IMR-90 (cell line): ENCODE data around the gene PTPRN2. TPM values are rescaled to one million over a fixed set of nuclear protein-coding genes. Genes with fewer than 3 reads are reported as not detected.

Experiments
- ATAC-seq: fragments of 200-7000 bp; cut with Tn5 transposase; 2 replicates; pipeline ENCODE4 v1.9.1; 2020; ENCODE audit warnings: low read depth, mild to moderate bottlenecking, moderate library complexity
- BruUV-seq: library from RNA; stranded (reverse); fragments of 400-500 nt; replicated peaks from 2 replicates; lab custom pipeline; 2021; lab: Mats Ljungman, UMichigan
- CTCF ChIA-PET: fragments of 300-600 bp; formaldehyde crosslinking; extraction: SDS; loops from one replicate; lab custom pipeline; 2021; ENCODE audit warnings: antibody characterized with exemption; lab: Yijun Ruan, JAX
- POLR2A ChIA-PET: fragments of 300-600 bp; sonication (Branson Sonifier 250); formaldehyde crosslinking; loops from one replicate; lab custom pipeline; 2022; ENCODE audit warnings: antibody characterized with exemption; ENCODE audit not compliant: unreplicated experiment; lab: Charles Lee
- DNase-seq: peaks from one replicate; pipeline ENCODE4 v3.0.0; 2013
- H2AFZ ChIP-seq: replicated peaks from 2 replicates; pipeline ENCODE3; 2013; ENCODE audit warnings: low read length, mild to moderate bottlenecking; ENCODE audit not compliant: poor library complexity
- H2AK5ac ChIP-seq: 2 replicates; pipeline ENCODE4 v1.6.1; 2013; ENCODE audit warnings: low read depth, low read length, inconsistent platforms
- H2AK9ac ChIP-seq: replicated peaks from 2 replicates; pipeline ENCODE3; 2013; ENCODE audit warnings: mild to moderate bottlenecking, low read depth, low read length, moderate library complexity; ENCODE audit not compliant: poor library complexity
- H2BK120ac ChIP-seq: 2 replicates; pipeline ENCODE4 v1.6.1; 2013; ENCODE audit warnings: low read depth, low read length, inconsistent platforms
- H2BK15ac ChIP-seq: 3 replicates; pipeline ENCODE4 v1.6.1; 2013; ENCODE audit warnings: low read depth, low read length, inconsistent platforms
- H2BK20ac ChIP-seq: 2 replicates; pipeline ENCODE4 v1.6.1; 2013; ENCODE audit warnings: low read depth, mild to moderate bottlenecking, inconsistent platforms, low read length, moderate library complexity
- H2BK5ac ChIP-seq: 2 replicates; pipeline ENCODE4 v1.6.1; 2013; ENCODE audit warnings: mild to moderate bottlenecking, low read depth, low read length, inconsistent platforms; ENCODE audit not compliant: poor library complexity, severe bottlenecking
- H3K14ac ChIP-seq: replicated peaks from 2 replicates; pipeline ENCODE4 v1.6.1; 2013; ENCODE audit warnings: low read depth, low read length, inconsistent platforms
- H3K18ac ChIP-seq: 2 replicates; pipeline ENCODE4 v1.6.1; 2013; ENCODE audit warnings: low read depth, low read length, control low read depth
- H3K23ac ChIP-seq: 2 replicates; pipeline ENCODE4 v1.6.1; 2013; ENCODE audit warnings: low read depth, low read length, inconsistent platforms
- H3K27ac ChIP-seq: 2 replicates; pipeline ENCODE4 v1.5.1; 2013; ENCODE audit warnings: mild to moderate bottlenecking, control low read depth, low read length; ENCODE audit not compliant: insufficient read depth
- H3K27me3 ChIP-seq: 2 replicates; pipeline ENCODE4 v1.6.1; 2013; ENCODE audit warnings: low read length; ENCODE audit not compliant: control insufficient read depth, insufficient read depth
- H3K36me3 ChIP-seq: 2 replicates; pipeline ENCODE4 v1.6.1; 2013; ENCODE audit warnings: low read length, mixed read lengths; ENCODE audit not compliant: control insufficient read depth, insufficient read depth
- H3K4ac ChIP-seq: 2 replicates; pipeline ENCODE4 v1.6.1; 2013; ENCODE audit warnings: low read depth, low read length, inconsistent platforms
- H3K4me1 ChIP-seq: 2 replicates; pipeline ENCODE4 v1.6.1; 2013; ENCODE audit warnings: low read length, mixed read lengths; ENCODE audit not compliant: control insufficient read depth, insufficient read depth
- H3K4me2 ChIP-seq: 2 replicates; pipeline ENCODE4 v1.6.1; 2013; ENCODE audit warnings: low read depth, mild to moderate bottlenecking, control low read depth, low read length, moderate library complexity
- H3K4me3 ChIP-seq: 2 replicates; pipeline ENCODE4 v1.5.1; 2013; ENCODE audit warnings: low read depth, mild to moderate bottlenecking, control low read depth, low read length, moderate library complexity; ENCODE audit not compliant: insufficient read depth
- H3K56ac ChIP-seq: 2 replicates; pipeline ENCODE4 v1.6.1; 2013; ENCODE audit warnings: low read length, inconsistent platforms; ENCODE audit not compliant: insufficient read depth; ENCODE audit errors: extremely low read depth
- H3K79me1 ChIP-seq, 2 experiments: 2 replicates each; pipeline ENCODE4 v1.6.1; 2013; ENCODE audit warnings: low read length in 2 of 2, inconsistent platforms in 1 of 2, low read depth in 1 of 2
- H3K9ac ChIP-seq: 2 replicates; pipeline ENCODE4 v1.6.1; 2013; ENCODE audit warnings: low read depth, low read length, control low read depth
- H3K9me1 ChIP-seq: 2 replicates; pipeline ENCODE4 v1.6.1; 2013; ENCODE audit warnings: low read length, inconsistent platforms; ENCODE audit not compliant: insufficient read depth
- H3K9me3 ChIP-seq: 2 replicates; pipeline ENCODE4 v1.6.1; 2013; ENCODE audit warnings: low read length; ENCODE audit not compliant: control insufficient read depth, insufficient read depth
- H4K20me1 ChIP-seq: 2 replicates; pipeline ENCODE4 v1.6.1; 2013; ENCODE audit warnings: low read length, inconsistent platforms; ENCODE audit not compliant: insufficient read depth
- H4K5ac ChIP-seq: 2 replicates; pipeline ENCODE4 v1.6.1; 2013; ENCODE audit warnings: mild to moderate bottlenecking, low read depth, low read length, control low read depth
- H4K8ac ChIP-seq, 2 experiments: 2 replicates each; pipeline ENCODE4 v1.6.1; 2013; ENCODE audit warnings: low read depth in 2 of 2, low read length in 2 of 2, control low read depth in 1 of 2, inconsistent platforms in 1 of 2
- H4K91ac ChIP-seq: 2 replicates; pipeline ENCODE4 v1.6.1; 2013; ENCODE audit warnings: low read depth, low read length, inconsistent platforms; ENCODE audit not compliant: insufficient read depth
- BHLHE40 ChIP-seq: fragments of 150-350 bp; IDR thresholded peaks from 2 replicates; pipeline ENCODE4 v1.6.1; 2016; ENCODE audit warnings: mild to moderate bottlenecking, low read depth, low read length
- CEBPB ChIP-seq: IDR thresholded peaks from 2 replicates; pipeline ENCODE4 v1.6.1; 2012; ENCODE audit warnings: low read depth, low read length, improper control_type of control experiment
- CHD1 ChIP-seq: IDR thresholded peaks from 2 replicates; pipeline ENCODE4 v1.6.1; 2012; ENCODE audit warnings: low read depth, low read length, improper control_type of control experiment
- CTCF ChIP-seq: conservative IDR thresholded peaks from 2 replicates; pipeline ENCODE4 v1.5.1; 2012; ENCODE audit warnings: mild to moderate bottlenecking, low read depth, low read length, improper control_type of control experiment
- ELK1 ChIP-seq: fragments of 150-350 bp; IDR thresholded peaks from 2 replicates; pipeline ENCODE4 v1.6.1; 2016; ENCODE audit warnings: low read depth, mild to moderate bottlenecking, low read length, moderate library complexity, borderline replicate concordance
- FOS ChIP-seq: fragments of 150-350 bp; IDR thresholded peaks from 2 replicates; pipeline ENCODE4 v1.6.1; 2016; ENCODE audit warnings: low read depth, low read length
- MAFK ChIP-seq: IDR thresholded peaks from 2 replicates; pipeline ENCODE4 v1.6.1; 2012; ENCODE audit warnings: low read depth, low read length, improper control_type of control experiment
- MAZ ChIP-seq: IDR thresholded peaks from 2 replicates; pipeline ENCODE4 v1.6.1; 2012; ENCODE audit warnings: low read depth, mild to moderate bottlenecking, low read length, improper control_type of control experiment, moderate library complexity, borderline replicate concordance
- MXI1 ChIP-seq: IDR thresholded peaks from 2 replicates; pipeline ENCODE4 v1.6.1; 2012; ENCODE audit warnings: low read depth, mild to moderate bottlenecking, low read length, moderate library complexity, borderline replicate concordance
- NFE2L2 ChIP-seq: fragments of 150-350 bp; IDR thresholded peaks from 2 replicates; pipeline ENCODE4 v1.6.1; 2016; ENCODE audit warnings: low read depth, mild to moderate bottlenecking, low read length
- POLR2A ChIP-seq: IDR thresholded peaks from 2 replicates; pipeline ENCODE4 v1.6.1; 2012; ENCODE audit warnings: mild to moderate bottlenecking, low read depth, low read length
- RAD21 ChIP-seq: IDR thresholded peaks from 2 replicates; pipeline ENCODE4 v1.6.1; 2012; ENCODE audit warnings: low read length, improper control_type of control experiment
- RCOR1 ChIP-seq: IDR thresholded peaks from 2 replicates; pipeline ENCODE4 v1.6.1; 2012; ENCODE audit warnings: mild to moderate bottlenecking, low read length, improper control_type of control experiment; ENCODE audit not compliant: insufficient replicate concordance
- RFX5 ChIP-seq: IDR thresholded peaks from 2 replicates; pipeline ENCODE4 v1.8.0; 2012; ENCODE audit warnings: low read depth, mild to moderate bottlenecking, low read length, moderate library complexity
- SMC3 ChIP-seq: fragments of 150-350 bp; IDR thresholded peaks from 2 replicates; pipeline ENCODE4 v1.6.1; 2016; ENCODE audit warnings: low read depth, mild to moderate bottlenecking, antibody characterized with exemption, low read length, moderate library complexity
- USF2 ChIP-seq: fragments of 150-350 bp; IDR thresholded peaks from 2 replicates; pipeline ENCODE4 v1.6.1; 2017; ENCODE audit warnings: mild to moderate bottlenecking, antibody characterized with exemption, low read length, low read depth
- WGBS, 2 experiments: methylation state at CpG; one replicate each; pipeline versions ENCODE4 v1.1.5 to v1.1.7; 2013; ENCODE audit warnings: missing lambda C conversion rate in 2 of 2; ENCODE audit not compliant: insufficient read length in 1 of 2; ENCODE audit errors: extremely low coverage in 2 of 2; 5-methylcytosine and 5-hydroxymethylcytosine counted together
- dilution Hi-C: fragments of 300-500 bp; cut with HindIII; formaldehyde crosslinking; loops from one replicate; pipeline ENCODE4 v1.14.3; 2018; ENCODE audit warnings: low sequenced_read_pairs; ENCODE audit not compliant: unreplicated experiment
- in situ Hi-C: fragments of 300-500 bp; cut with MboI; formaldehyde crosslinking; loops from 3 replicates; pipeline ENCODE4 v1.14.3; 2019; ENCODE audit warnings: low sequenced_read_pairs, inconsistent platforms, mixed read lengths
- intact Hi-C: fragments of 100-400 bp; cut with micrococcal nuclease; formaldehyde crosslinking; loops from 2 replicates; pipeline ENCODE4 v1.10.0; 2022
- polyA plus RNA-seq, 3 experiments: library from polyadenylated mRNA; depleted of rRNA; stranded (reverse); fragments of >200 nt; gene quantifications; 2 replicates each; pipeline ENCODE4 v1.2.3, GENCODE V29; 2012; ENCODE audit warnings: low replicate concordance in 1 of 3
- total RNA-seq: library from RNA; depleted of rRNA; stranded (reverse); fragments of >200 nt; gene quantifications from 2 replicates; pipeline ENCODE4 v1.2.3, GENCODE V29; 2012

The PTPRN2 gene
- total and polyA plus RNA-seq, 2 of the 4 experiments (the other 2 are of a cell fraction), result 0.03 TPM; not detected in 1

- ATAC-seq, result no peak
- WGBS, 2 experiments, result 67% methylated on average over 28 of the region's 44 CpGs; no CpG with 5 or more reads in 1 of the 2 experiments
- no peak overlapping the region for H2AK9ac ChIP-seq
- no peaks in the 10 kb centered on the region for H3K4me1 ChIP-seq
- no peak overlapping the region for H2BK15ac ChIP-seq
- no peak overlapping the region for H3K14ac ChIP-seq
- no peak overlapping the region for H2AFZ ChIP-seq
- intact Hi-C loops, result no loop called here
- no peaks in the 10 kb centered on the region for H3K9me1 ChIP-seq
- in situ Hi-C loops, result no loop called here
- dilution Hi-C loops, result no loop called here
- H4K5ac ChIP-seq, result no peak overlapping the region
- H3K18ac ChIP-seq, result no peak overlapping the region
- no peak overlapping the region for H4K8ac ChIP-seq
- no peak overlapping the region for H3K56ac ChIP-seq
- no peak overlapping the region for H3K27ac ChIP-seq
- H4K20me1 ChIP-seq, result no peaks in the 10 kb centered on the region
- H3K79me1 ChIP-seq, result no peaks in the 10 kb centered on the region
- ChIA-PET CTCF (no interaction called here), POLR2A (no interaction called here)
- TF ChIP-seq NFE2L2 (no peak), CHD1 (no peak), POLR2A (no peak), RCOR1 (no peak), MAFK (no peak), ELK1 (no peak), MAZ (no peak), BHLHE40 (no peak), SMC3 (no peak), MXI1 (no peak), USF2 (no peak), CEBPB (no peak), RAD21 (no peak), RFX5 (no peak), CTCF (no peak), FOS (no peak)
- no peak overlapping the region for H3K23ac ChIP-seq
- H3K27me3 ChIP-seq, result no peaks in the 10 kb centered on the region
- no peak overlapping the region for H2BK120ac ChIP-seq
- H2BK5ac ChIP-seq, result no peak overlapping the region
- no peaks in the 10 kb centered on the region for H3K36me3 ChIP-seq
- H3K9me3 ChIP-seq, result no peaks in the 10 kb centered on the region
- no peak overlapping the region for H3K4me2 ChIP-seq
- BruUV-seq, result no TSS peak
- no peak overlapping the region for H3K4ac ChIP-seq
- no peak overlapping the region for H4K91ac ChIP-seq
- DNase-seq, result no peak
- no peak overlapping the region for H2BK20ac ChIP-seq
- H3K4me3 ChIP-seq, result no peak overlapping the region
- H2AK5ac ChIP-seq, result no peak overlapping the region
- H3K9ac ChIP-seq, result no peak overlapping the region
Observed at GRCh38 chr7:158570449-158571170, 17.0 kb downstream of the PTPRN2 start.
